HepG2 (cell line): ENCODE data around the gene NEURL1B. TPM values are rescaled to one million over a fixed set of nuclear protein-coding genes. Genes with fewer than 3 reads are reported as not detected.
A peak's percentile ranks its signal among the peaks of the same experiment; 100 is the strongest.

Source experiments
- ARID3A ChIP-seq: IDR thresholded peaks from 2 replicates; pipeline ENCODE4 v1.6.1; 2012; ENCODE audit warnings: low read depth, low read length, improper control_type of control experiment
- ETV5 ChIP-seq: IDR thresholded peaks from 2 replicates; pipeline ENCODE4 v1.6.1; 2018; ENCODE audit warnings: missing biosample characterization, missing genetic modification reagents, inconsistent platforms, borderline replicate concordance
- HIVEP1 ChIP-seq: sonication (generic); formaldehyde crosslinking; IDR thresholded peaks from 2 replicates; pipeline ENCODE4 v1.4.0; 2020; ENCODE audit warnings: mild to moderate bottlenecking, missing genetic modification reagents
- HOXA3 ChIP-seq: sonication (generic); formaldehyde crosslinking; IDR thresholded peaks from 2 replicates; pipeline ENCODE4 v1.5.0; 2020; ENCODE audit warnings: missing genetic modification reagents
- JUN ChIP-seq: sonication (generic); formaldehyde crosslinking; IDR thresholded peaks from 2 replicates; pipeline ENCODE4 v1.4.0; 2020; ENCODE audit warnings: mild to moderate bottlenecking, missing genetic modification reagents
- PHF8 ChIP-seq: sonication (generic); formaldehyde crosslinking; IDR thresholded peaks from 2 replicates; pipeline ENCODE4 v1.5.0; 2020; ENCODE audit warnings: missing genetic modification reagents
- TBX3 ChIP-seq: fragments of 450-650 bp; IDR thresholded peaks from 2 replicates; pipeline ENCODE4 v1.6.1; 2017; ENCODE audit warnings: antibody characterized with exemption, mild to moderate bottlenecking, inconsistent platforms, borderline replicate concordance
- ZBTB4 ChIP-seq: sonication (generic); formaldehyde crosslinking; IDR thresholded peaks from 2 replicates; pipeline ENCODE4 v1.4.0; 2020; ENCODE audit warnings: missing genetic modification reagents, mild to moderate bottlenecking, borderline replicate concordance
- ZNF142 ChIP-seq: sonication (generic); formaldehyde crosslinking; IDR thresholded peaks from 2 replicates; pipeline ENCODE4 v1.4.0; 2020; ENCODE audit warnings: missing genetic modification reagents
- ZNF234 ChIP-seq: sonication (generic); formaldehyde crosslinking; conservative IDR thresholded peaks from 2 replicates; pipeline ENCODE4 v1.5.1; 2020; ENCODE audit warnings: mild to moderate bottlenecking, missing genetic modification reagents
- ZNF546 ChIP-seq: sonication (generic); formaldehyde crosslinking; conservative IDR thresholded peaks from 2 replicates; pipeline ENCODE4 v1.8.1; 2023; ENCODE audit warnings: mild to moderate bottlenecking, missing genetic modification reagents
- ZNF746 ChIP-seq: sonication (generic); formaldehyde crosslinking; IDR thresholded peaks from 2 replicates; pipeline ENCODE4 v1.8.0; 2022; ENCODE audit warnings: mild to moderate bottlenecking, missing genetic modification reagents
- ZNF781 ChIP-seq: sonication (generic); formaldehyde crosslinking; IDR thresholded peaks from 2 replicates; pipeline ENCODE4 v1.5.1; 2020; ENCODE audit warnings: borderline replicate concordance, mild to moderate bottlenecking, missing genetic modification reagents; ENCODE audit errors: not compliant biosample characterization
- polyA plus RNA-seq, 8 experiments: library from polyadenylated mRNA; depleted of rRNA in 3 of 8; stranded (reverse) in 7 of 8; unstranded in 1 of 8; fragments of >200 nt; fragmentation: Illumina TruSeq in 4 of 8; extraction: Trizol in 4 of 8; gene quantifications; 2 replicates each; pipeline versions ENCODE4 v1.2.1 to v1.2.3, GENCODE V29; 2011 to 2016; ENCODE audit warnings: low read depth in 4 of 8, missing spikeins in 1 of 8, mixed read lengths in 1 of 8; ENCODE audit not compliant: insufficient read depth in 1 of 8
- total RNA-seq, 5 experiments: library from RNA; depleted of rRNA; stranded (reverse); fragments of >200 nt; fragmentation: Illumina TruSeq; extraction: Trizol; gene quantifications; 2 replicates each; pipeline ENCODE4 v1.2.3, GENCODE V29; 2016; ENCODE audit warnings: low read depth in 1 of 5
- TF ChIP-seq, protein P1 (sequence below): fragments of 450-650 bp; IDR thresholded peaks from 2 replicates; pipeline ENCODE4 v1.6.1; 2016

NEURL1B gene
- total and polyA plus RNA-seq, 2 of the 13 experiments (the other 11 are each of a cell fraction or from before 2014, with no cell fraction given): 0.09 to 0.13 TPM

- TF ChIP-seq, protein P1, sequence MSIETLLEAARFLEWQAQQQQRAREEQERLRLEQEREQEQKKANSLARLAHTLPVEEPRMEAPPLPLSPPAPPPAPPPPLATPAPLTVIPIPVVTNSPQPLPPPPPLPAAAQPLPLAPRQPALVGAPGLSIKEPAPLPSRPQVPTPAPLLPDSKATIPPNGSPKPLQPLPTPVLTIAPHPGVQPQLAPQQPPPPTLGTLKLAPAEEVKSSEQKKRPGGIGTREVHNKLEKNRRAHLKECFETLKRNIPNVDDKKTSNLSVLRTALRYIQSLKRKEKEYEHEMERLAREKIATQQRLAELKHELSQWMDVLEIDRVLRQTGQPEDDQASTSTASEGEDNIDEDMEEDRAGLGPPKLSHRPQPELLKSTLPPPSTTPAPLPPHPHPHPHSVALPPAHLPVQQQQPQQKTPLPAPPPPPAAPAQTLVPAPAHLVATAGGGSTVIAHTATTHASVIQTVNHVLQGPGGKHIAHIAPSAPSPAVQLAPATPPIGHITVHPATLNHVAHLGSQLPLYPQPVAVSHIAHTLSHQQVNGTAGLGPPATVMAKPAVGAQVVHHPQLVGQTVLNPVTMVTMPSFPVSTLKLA: peak; percentile 46
- TF ChIP-seq ZNF746 (peak; percentile 70; the same call in 1 of the 2 replicates), HIVEP1 (CRISPR knock-in tag) (no peak; the same call in 1 of the 2 replicates), ZNF781 (CRISPR knock-in tag) (no peak), TBX3 (0 out of 2 replicates have a peak, but pooled peaks have one; percentile 34), ARID3A (peak; percentile 18; the same call in 1 of the 2 replicates), HOXA3 (CRISPR knock-in tag) (peak; percentile 88), JUN (CRISPR knock-in tag) (0 out of 2 replicates have a peak, but pooled peaks have one; percentile 52), PHF8 (CRISPR knock-in tag) (peak; percentile 36; the same call in 1 of the 2 replicates), ZNF546 (no peak), ETV5 (CRISPR knock-in tag) (peak; percentile 96), ZNF234 (CRISPR knock-in tag) (no peak), ZNF142 (CRISPR knock-in tag) (0 out of 2 replicates have a peak, but pooled peaks have one; percentile 37), ZBTB4 (peak; percentile 66)
Observed at GRCh38 chr5:172714491-172715420, 73.7 kb downstream of the NEURL1B start (continued).
